Measurements from ENCODE around the gene POP5.

DNA sequence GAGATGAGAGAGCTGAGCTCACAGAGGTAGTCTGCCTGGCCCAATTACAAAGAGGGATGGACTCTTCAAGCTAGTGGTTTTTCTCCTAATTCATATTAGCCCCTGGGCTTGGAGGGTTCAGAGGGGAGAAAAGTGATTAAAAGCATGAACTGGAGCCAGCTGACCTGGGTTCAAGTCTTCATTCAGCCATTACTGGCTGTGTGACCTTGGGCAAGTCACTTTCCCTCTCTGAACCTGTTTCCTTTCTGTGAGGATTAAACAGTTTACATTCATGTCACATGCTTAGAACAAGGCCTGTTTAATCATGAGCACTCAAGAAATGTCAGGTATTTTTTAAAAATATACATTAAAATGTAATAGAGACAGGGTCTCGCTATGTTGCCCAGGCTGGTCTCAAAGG is 7.2 kb upstream of the POP5 start:
- TF ChIP-seq TAF1 (IDR thresholded peaks at IDR 0.05; ENCODE audit: low read depth) (no peak), RAD21 (IDR thresholded peaks at IDR 0.05; ENCODE audit: low read depth) (no peak), YY1 (IDR thresholded peaks at IDR 0.05; ENCODE audit: low read depth) (no peak), REST (IDR thresholded peaks at IDR 0.05; ENCODE audit: low read depth) (no peak), TCF12 (IDR thresholded peaks at IDR 0.05; ENCODE audit: low read depth) (no peak), USF1 (IDR thresholded peaks at IDR 0.05) (no peak), EP300 (IDR thresholded peaks at IDR 0.05; ENCODE audit: borderline replicate concordance) (no peak)
- TF ChIP-seq, protein P1, sequence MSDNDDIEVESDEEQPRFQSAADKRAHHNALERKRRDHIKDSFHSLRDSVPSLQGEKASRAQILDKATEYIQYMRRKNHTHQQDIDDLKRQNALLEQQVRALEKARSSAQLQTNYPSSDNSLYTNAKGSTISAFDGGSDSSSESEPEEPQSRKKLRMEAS (IDR thresholded peaks at IDR 0.05) = no peak
